Mesenchymal stem cell (in vitro differentiated cells and primary cell): Measurements from ENCODE around the gene PDPN.

Experiments used
- DNase-seq: peaks from one replicate; pipeline ENCODE4 v3.0.0-alpha.2; 2013
- H2AFZ ChIP-seq: one replicate; pipeline ENCODE4 v1.6.1; 2013; ENCODE audit warnings: low read depth, mild to moderate bottlenecking, control low read depth, inconsistent platforms, low read length, moderate library complexity
- H2AK5ac ChIP-seq: 2 replicates; pipeline ENCODE4 v1.6.1; 2013; ENCODE audit warnings: low read length, moderate library complexity, mild to moderate bottlenecking, inconsistent platforms; ENCODE audit not compliant: severe bottlenecking
- H2BK120ac ChIP-seq: one replicate; pipeline ENCODE4 v1.6.1; 2013; ENCODE audit warnings: low read depth, mild to moderate bottlenecking, inconsistent platforms, low read length, moderate library complexity
- H2BK12ac ChIP-seq, 2 experiments: one replicate each; pipeline ENCODE4 v1.6.1; 2013; ENCODE audit warnings: inconsistent platforms in 2 of 2, low read length in 2 of 2, mild to moderate bottlenecking in 2 of 2, moderate library complexity in 2 of 2, control low read depth in 1 of 2
- H2BK15ac ChIP-seq: one replicate; pipeline ENCODE4 v1.6.1; 2013; ENCODE audit warnings: mild to moderate bottlenecking, low read depth, inconsistent platforms; ENCODE audit not compliant: poor library complexity, severe bottlenecking
- H2BK5ac ChIP-seq: 2 replicates; pipeline ENCODE4 v1.6.1; 2013; ENCODE audit warnings: low read depth, mild to moderate bottlenecking, low read length, control low read depth, inconsistent platforms; ENCODE audit not compliant: poor library complexity, severe bottlenecking
- H3K14ac ChIP-seq, 2 experiments: one replicate each; pipeline ENCODE4 v1.6.1; 2013; ENCODE audit warnings: inconsistent platforms in 2 of 2, low read length in 2 of 2, control low read depth in 1 of 2, mild to moderate bottlenecking in 1 of 2, moderate library complexity in 1 of 2
- H3K18ac ChIP-seq, 2 experiments: one replicate each; pipeline ENCODE4 v1.6.1; 2013; ENCODE audit warnings: inconsistent platforms in 2 of 2, low read length in 2 of 2, control low read depth in 1 of 2, low read depth in 1 of 2, mild to moderate bottlenecking in 1 of 2
- H3K23ac ChIP-seq, 2 experiments: one replicate each; pipeline ENCODE4 v1.6.1; 2013; ENCODE audit warnings: inconsistent platforms in 2 of 2, low read length in 2 of 2, mild to moderate bottlenecking in 2 of 2, moderate library complexity in 2 of 2, control low read depth in 1 of 2
- H3K27ac ChIP-seq: 2 replicates; pipeline ENCODE4 v1.5.1; 2013; ENCODE audit warnings: mild to moderate bottlenecking, moderate library complexity, low read length, control low read depth, inconsistent platforms; ENCODE audit not compliant: poor library complexity, severe bottlenecking
- H3K27me3 ChIP-seq, 2 experiments: 2 replicates each; pipeline versions ENCODE4 v1.6.1 to v1.7.0; 2013; ENCODE audit warnings: low read length in 2 of 2, mild to moderate bottlenecking in 2 of 2, moderate library complexity in 2 of 2, control low read depth in 1 of 2, inconsistent platforms in 1 of 2; ENCODE audit not compliant: control insufficient read depth in 1 of 2, insufficient read depth in 1 of 2
- H3K36me3 ChIP-seq, 2 experiments: 2 replicates each; pipeline versions ENCODE4 v1.6.1 to v1.7.0; 2013; ENCODE audit warnings: low read length in 2 of 2, control low read depth in 1 of 2, inconsistent platforms in 1 of 2, low read depth in 1 of 2, mild to moderate bottlenecking in 1 of 2; ENCODE audit not compliant: insufficient read depth in 2 of 2, control insufficient read depth in 1 of 2
- H3K4ac ChIP-seq, 2 experiments: one replicate each; pipeline ENCODE4 v1.6.1; 2013; ENCODE audit warnings: inconsistent platforms in 2 of 2, low read length in 2 of 2, mild to moderate bottlenecking in 2 of 2, moderate library complexity in 2 of 2, control low read depth in 1 of 2, low read depth in 1 of 2
- H3K4me1 ChIP-seq: 2 replicates; pipeline ENCODE4 v1.6.1; 2013; ENCODE audit warnings: low read depth, low read length, control low read depth; ENCODE audit not compliant: control insufficient read depth, insufficient read depth
- H3K4me2 ChIP-seq: 2 replicates; pipeline ENCODE4 v1.6.1; 2013; ENCODE audit warnings: low read length, mild to moderate bottlenecking, inconsistent platforms; ENCODE audit not compliant: poor library complexity, severe bottlenecking
- H3K4me3 ChIP-seq, 2 experiments: 2 replicates each; pipeline versions ENCODE4 v1.5.1 to v1.7.0; 2013; ENCODE audit warnings: low read length in 2 of 2, mild to moderate bottlenecking in 2 of 2, control low read depth in 1 of 2, low read depth in 1 of 2; ENCODE audit not compliant: insufficient read depth in 1 of 2
- H3K79me1 ChIP-seq: replicated peaks from 2 replicates; pipeline ENCODE4 v1.6.1; 2013; ENCODE audit warnings: mild to moderate bottlenecking, control low read depth, low read length, inconsistent platforms; ENCODE audit not compliant: poor library complexity, severe bottlenecking
- H3K9ac ChIP-seq: 2 replicates; pipeline ENCODE4 v1.7.0; 2013; ENCODE audit warnings: mild to moderate bottlenecking, low read length, moderate library complexity
- H3K9me3 ChIP-seq: 2 replicates; pipeline ENCODE4 v1.7.0; 2013; ENCODE audit warnings: mild to moderate bottlenecking, low read length; ENCODE audit not compliant: control insufficient read depth
- H4K8ac ChIP-seq: one replicate; pipeline ENCODE4 v1.6.1; 2013; ENCODE audit warnings: inconsistent platforms, mild to moderate bottlenecking, low read length, moderate library complexity
- H4K91ac ChIP-seq: one replicate; pipeline ENCODE4 v1.6.1; 2013; ENCODE audit warnings: mild to moderate bottlenecking, low read length, inconsistent platforms
- WGBS: methylation state at CpG from one replicate; pipeline ENCODE4 v1.1.7; 2013; ENCODE audit warnings: mixed read lengths; 5-methylcytosine and 5-hydroxymethylcytosine counted together

PDPN gene

GRCh38 chr1:13585612-13585991 lies 2.0 kb downstream of the PDPN start:
- Histone ChIP-seq H2BK5ac (no peak overlapping the region), H3K14ac (no peak overlapping the region), H3K36me3 (no peaks in the 10 kb centered on the region), H3K23ac (no peak overlapping the region), H3K9me3 (no peaks in the 10 kb centered on the region), H2BK15ac (no peak overlapping the region), H3K4me1 (peaks cover 6% of the 10 kb centered on the region), H3K27me3 (peaks cover 18 to 34% of the 10 kb centered on the region in 2 experiments), H2AK5ac (no peak overlapping the region), H3K18ac (no peak overlapping the region), H3K9ac (peak overlapping the region; percentile 96), H3K27ac (no peak overlapping the region), H3K4me2 (no peak overlapping the region), H3K4me3 (peak overlapping the region in 1 of 2 experiments; percentile 88), H2BK12ac (no peak overlapping the region), H2AFZ (no peak overlapping the region), H3K4ac (no peak overlapping the region), H4K91ac (no peak overlapping the region), H3K79me1 (no peaks in the 10 kb centered on the region), H2BK120ac (no peak overlapping the region), H4K8ac (no peak overlapping the region)
- 43% methylated on average over 7 of the region's 9 CpGs for WGBS
- DNase-seq = no peak

GRCh38 chr1:13586001-13586400 lies 2.4 kb downstream of the PDPN start:
- Histone ChIP-seq H4K8ac (no peak overlapping the region), H2BK5ac (no peak overlapping the region), H2BK12ac (no peak overlapping the region), H3K27me3 (peaks cover 18 to 34% of the 10 kb centered on the region in 2 experiments), H3K4me1 (peaks cover 6% of the 10 kb centered on the region), H2BK15ac (peak overlapping the region; percentile 78), H3K36me3 (no peaks in the 10 kb centered on the region), H3K4me2 (no peak overlapping the region), H3K14ac (no peak overlapping the region), H3K4ac (no peak overlapping the region), H3K18ac (no peak overlapping the region), H2AK5ac (no peak overlapping the region), H4K91ac (no peak overlapping the region), H3K4me3 (peak overlapping the region in 1 of 2 experiments; percentile 88), H3K79me1 (no peaks in the 10 kb centered on the region), H2AFZ (no peak overlapping the region), H3K23ac (no peak overlapping the region), H2BK120ac (no peak overlapping the region), H3K9ac (peak overlapping the region; percentile 96), H3K27ac (no peak overlapping the region), H3K9me3 (no peaks in the 10 kb centered on the region)
- WGBS = 71% methylated on average over 7 of the region's 7 CpGs
- no peak for DNase-seq

- Histone ChIP-seq H3K4ac (peak overlapping the region in 1 of 2 experiments; percentile 12), H2BK5ac (no peak overlapping the region), H2BK120ac (no peak overlapping the region), H3K79me1 (no peaks in the 10 kb centered on the region), H4K91ac (no peak overlapping the region), H4K8ac (no peak overlapping the region), H3K23ac (no peak overlapping the region), H3K4me2 (no peak overlapping the region), H2BK12ac (no peak overlapping the region), H3K27me3 (peaks cover 7 to 29% of the 10 kb centered on the region in 2 experiments), H3K4me3 (no peak overlapping the region), H2AFZ (no peak overlapping the region), H2BK15ac (no peak overlapping the region), H3K27ac (no peak overlapping the region), H3K9me3 (no peaks in the 10 kb centered on the region), H3K14ac (no peak overlapping the region), H3K4me1 (peaks cover 6% of the 10 kb centered on the region), H3K9ac (peak overlapping the region; percentile 3), H3K18ac (no peak overlapping the region), H3K36me3 (peaks cover 0 to 12% of the 10 kb centered on the region in 2 experiments), H2AK5ac (no peak overlapping the region)
- WGBS = 58% methylated on average over 9 of the region's 9 CpGs
- no peak for DNase-seq
Observed at GRCh38 chr1:13587256-13588030, 3.8 kb downstream of the PDPN start.

GRCh38 chr1:13588946-13589796 lies 5.5 kb downstream of the PDPN start:
- H2BK120ac ChIP-seq = no peak overlapping the region
- no peak overlapping the region for H4K8ac ChIP-seq
- no peaks in the 10 kb centered on the region for H3K79me1 ChIP-seq
- no peak overlapping the region for H2AFZ ChIP-seq
- H3K18ac ChIP-seq = no peak overlapping the region
- H3K4me2 ChIP-seq = no peak overlapping the region
- H3K4me3 ChIP-seq = no peak overlapping the region
- H2BK15ac ChIP-seq = no peak overlapping the region
- no peaks in the 10 kb centered on the region for H3K9me3 ChIP-seq
- peaks cover 0 to 12% of the 10 kb centered on the region in 2 experiments for H3K36me3 ChIP-seq
- no peak overlapping the region for H2AK5ac ChIP-seq
- no peak overlapping the region for H4K91ac ChIP-seq
- DNase-seq = no peak
- 86% methylated on average over 7 of the region's 11 CpGs for WGBS
- no peak overlapping the region for H3K27ac ChIP-seq
- peaks cover under 1% of the 10 kb centered on the region for H3K4me1 ChIP-seq
- H3K27me3 ChIP-seq = peaks cover 0 to 14% of the 10 kb centered on the region in 2 experiments
- H3K14ac ChIP-seq = no peak overlapping the region
- no peak overlapping the region for H3K9ac ChIP-seq
- H2BK12ac ChIP-seq = no peak overlapping the region
- H3K23ac ChIP-seq = no peak overlapping the region
- no peak overlapping the region for H2BK5ac ChIP-seq
- H3K4ac ChIP-seq = no peak overlapping the region
